ENCODE results near the gene CUX1.
"Not testable (repeated sequence)": the region's sequence is repeated elsewhere in the genome, so short reads cannot be mapped to it uniquely, and the experiment has no call there.

Gene CUX1

GRCh38 chr7:101819913-101820522 lies 2.6 kb downstream of the CUX1 start:
- TF ChIP-seq CTCF (IDR thresholded peaks at IDR 0.05; ENCODE audit: borderline replicate concordance, insufficient read depth, low read depth, low read length), result no peak
- no peak overlapping the region for H3K4me3 ChIP-seq (ENCODE audit: low read depth, low read length)

GRCh38 chr7:101820703-101821102 lies 3.3 kb downstream of the CUX1 start:
- H3K4me3 ChIP-seq (ENCODE audit: low read depth, low read length), result no peak overlapping the region
- no peak for TF ChIP-seq CTCF (IDR thresholded peaks at IDR 0.05; ENCODE audit: borderline replicate concordance, insufficient read depth, low read depth, low read length)

DNA sequence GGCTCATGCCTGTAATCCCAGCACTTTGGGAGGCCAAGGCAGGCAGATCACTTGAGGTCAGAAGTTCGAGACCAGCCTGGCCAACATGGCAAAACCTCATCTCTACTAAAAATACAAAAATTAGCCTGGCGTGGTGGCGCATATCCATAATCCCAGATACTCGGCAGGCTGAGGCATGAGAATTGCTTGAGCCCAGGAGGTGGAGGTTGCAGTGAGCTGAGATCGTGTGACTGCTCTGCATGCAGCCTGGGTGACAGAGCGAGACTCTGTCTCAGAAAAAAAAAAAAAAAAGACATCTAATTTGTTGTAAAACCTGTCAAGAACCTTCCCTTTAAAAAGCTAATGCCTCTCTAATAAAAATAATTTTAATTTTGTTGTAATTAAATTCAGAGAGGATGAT lies 5.2 kb downstream of the CUX1 start:
- H3K4me3 ChIP-seq (ENCODE audit: low read depth, low read length), result not testable (repeated sequence)

DNA sequence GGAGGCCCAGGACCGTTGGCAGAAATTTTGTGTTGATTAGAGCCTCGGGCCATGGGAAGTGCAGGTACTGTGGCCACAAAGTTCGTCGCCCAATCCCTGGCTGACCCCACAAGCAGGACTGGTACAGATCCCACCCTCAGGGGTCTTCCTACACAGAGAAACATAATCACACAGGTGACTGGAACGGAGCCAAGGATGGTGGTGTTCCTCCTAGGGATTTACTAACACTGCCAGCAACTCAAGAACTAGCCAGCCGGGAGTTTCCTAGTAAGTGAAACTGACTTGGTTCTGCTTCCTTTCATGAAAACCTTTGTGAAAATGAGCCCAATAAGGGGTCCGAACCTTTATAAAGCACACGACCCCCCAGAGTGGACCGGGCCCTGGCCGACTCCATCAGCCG lies 5.7 kb downstream of the CUX1 start:
- H3K4me3 ChIP-seq (ENCODE audit: low read depth, low read length), result no peak overlapping the region
- TF ChIP-seq CTCF (IDR thresholded peaks at IDR 0.05; ENCODE audit: borderline replicate concordance, insufficient read depth, low read depth, low read length), result no peak

GRCh38 chr7:101823596-101823995 lies 6.2 kb downstream of the CUX1 start:
- TF ChIP-seq CTCF (IDR thresholded peaks at IDR 0.05; ENCODE audit: borderline replicate concordance, insufficient read depth, low read depth, low read length), result no peak

GRCh38 chr7:101824440-101824839 lies 7.0 kb downstream of the CUX1 start:
- TF ChIP-seq CTCF (IDR thresholded peaks at IDR 0.05; ENCODE audit: borderline replicate concordance, insufficient read depth, low read depth, low read length), result no peak
- no peak overlapping the region for H3K4me3 ChIP-seq (ENCODE audit: low read depth, low read length)

More at GRCh38 chr7:101823596-101823995, 6.2 kb downstream of the CUX1 start:
- H3K4me3 ChIP-seq (ENCODE audit: low read depth, low read length), result no peak overlapping the region

GRCh38 chr7:101826081-101826835 lies 8.8 kb downstream of the CUX1 start:
- no peak overlapping the region for H3K4me3 ChIP-seq (ENCODE audit: low read depth, low read length)
- no peak for TF ChIP-seq CTCF (IDR thresholded peaks at IDR 0.05; ENCODE audit: borderline replicate concordance, insufficient read depth, low read depth, low read length)
